ENCODE measurements around the gene LSM7.

LSM7 gene

DNA sequence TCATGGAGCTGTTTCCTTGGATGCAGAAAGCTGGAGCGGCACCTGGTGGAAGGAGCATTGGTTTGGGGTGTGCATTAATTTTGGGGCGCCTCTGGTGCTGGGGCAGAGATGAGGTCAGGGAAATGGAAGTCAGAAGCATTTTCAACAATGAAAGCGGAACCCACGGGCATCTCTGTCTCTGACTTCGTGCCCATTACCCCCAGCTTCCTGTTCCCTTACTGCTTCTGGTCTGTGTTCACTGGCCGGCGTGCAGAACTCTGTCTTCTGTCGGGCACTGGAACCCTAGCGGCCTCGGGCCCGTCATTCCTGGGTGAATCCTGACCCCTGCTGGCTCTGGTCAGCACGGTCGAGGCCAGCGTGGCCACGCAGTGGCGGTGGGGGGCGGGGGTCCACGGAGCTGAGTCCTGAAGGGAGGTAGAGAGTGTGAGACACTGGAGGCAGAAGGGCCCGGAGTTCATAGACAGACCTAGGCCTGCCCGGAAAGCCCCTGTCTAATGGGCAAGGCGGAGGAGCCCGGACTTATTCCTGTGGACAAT is 12.5 kb downstream of the LSM7 start:
- no peak overlapping the region for H2AK5ac ChIP-seq (ENCODE audit: low read length)
- H4K8ac ChIP-seq (ENCODE audit: low read depth, low read length) = no peak overlapping the region
- no CpG with 5 or more reads among the region's 22 CpGs for WGBS (ENCODE audit: extremely low coverage, insufficient coverage, insufficient read length)
- H2BK12ac ChIP-seq (ENCODE audit: low read length) = no peak overlapping the region
- H2AFZ ChIP-seq (ENCODE audit: insufficient read depth, low read length, poor library complexity) = no peak overlapping the region
- H3K4me2 ChIP-seq (ENCODE audit: low read length) = no peak overlapping the region
- no peaks in the 10 kb centered on the region for H3K27me3 ChIP-seq (ENCODE audit: insufficient read depth, low read length)
- H3K27ac ChIP-seq (ENCODE audit: low read depth, low read length) = no peak overlapping the region
- peaks cover 8% of the 10 kb centered on the region for H3K9me3 ChIP-seq (ENCODE audit: insufficient read depth, low read depth, low read length)
- no peak overlapping the region for H2BK120ac ChIP-seq (ENCODE audit: insufficient read depth, low read length, poor library complexity)
- H3K79me1 ChIP-seq (ENCODE audit: low read length) = no peaks in the 10 kb centered on the region
- H2BK5ac ChIP-seq (ENCODE audit: low read depth, low read length, poor library complexity) = no peak overlapping the region
- no peak overlapping the region for H4K91ac ChIP-seq (ENCODE audit: low read depth, low read length)
- no peak overlapping the region for H3K4me3 ChIP-seq (ENCODE audit: low read depth, low read length)
- no peak overlapping the region for H3K4ac ChIP-seq (ENCODE audit: low read depth, low read length)
- H4K12ac ChIP-seq (ENCODE audit: low read depth, low read length) = no peak overlapping the region
- no peaks in the 10 kb centered on the region for H3K79me2 ChIP-seq (ENCODE audit: control insufficient read depth, insufficient read depth, low read length, poor library complexity)
- no peak overlapping the region for H3K18ac ChIP-seq (ENCODE audit: low read length)
- H3K36me3 ChIP-seq (ENCODE audit: control insufficient read depth in 1 of 2, insufficient read depth in 2 of 2, low read length in 2 of 2) = peaks cover 2% of the 10 kb centered on the region in 2 experiments
- H3K14ac ChIP-seq (ENCODE audit: low read length) = no peak overlapping the region
- peak; percentile 28 to 72 for DNase-seq
- H3K4me1 ChIP-seq (ENCODE audit: control insufficient read depth in 1 of 2, insufficient read depth in 2 of 2, low read length in 2 of 2) = no peaks in the 10 kb centered on the region
- H3K9ac ChIP-seq (ENCODE audit: low read length) = no peak overlapping the region
- H3K23ac ChIP-seq (ENCODE audit: low read length) = no peak overlapping the region

- Histone ChIP-seq H3K14ac (ENCODE audit: low read length) (no peak overlapping the region), H3K23ac (ENCODE audit: low read length) (no peak overlapping the region), H3K27ac (ENCODE audit: low read depth, low read length) (no peak overlapping the region), H2BK120ac (ENCODE audit: insufficient read depth, low read length, poor library complexity) (no peak overlapping the region), H4K12ac (ENCODE audit: low read depth, low read length) (no peak overlapping the region), H3K36me3 (ENCODE audit: control insufficient read depth in 1 of 2, insufficient read depth in 2 of 2, low read length in 2 of 2) (no peaks in the 10 kb centered on the region), H3K27me3 (ENCODE audit: insufficient read depth, low read length) (no peaks in the 10 kb centered on the region), H3K9me3 (ENCODE audit: insufficient read depth, low read depth, low read length) (peaks cover 8% of the 10 kb centered on the region), H3K4ac (ENCODE audit: low read depth, low read length) (no peak overlapping the region), H3K79me2 (ENCODE audit: control insufficient read depth, insufficient read depth, low read length, poor library complexity) (no peaks in the 10 kb centered on the region), H3K4me2 (ENCODE audit: low read length) (no peak overlapping the region), H3K4me3 (ENCODE audit: low read depth, low read length) (no peak overlapping the region), H2BK5ac (ENCODE audit: low read depth, low read length, poor library complexity) (no peak overlapping the region), H3K79me1 (ENCODE audit: low read length) (no peaks in the 10 kb centered on the region), H2AFZ (ENCODE audit: insufficient read depth, low read length, poor library complexity) (no peak overlapping the region), H2AK5ac (ENCODE audit: low read length) (no peak overlapping the region), H4K8ac (ENCODE audit: low read depth, low read length) (no peak overlapping the region), H3K4me1 (ENCODE audit: control insufficient read depth in 1 of 2, insufficient read depth in 2 of 2, low read length in 2 of 2) (no peaks in the 10 kb centered on the region), H3K9ac (ENCODE audit: low read length) (no peak overlapping the region), H2BK12ac (ENCODE audit: low read length) (no peak overlapping the region), H4K91ac (ENCODE audit: low read depth, low read length) (no peak overlapping the region), H3K18ac (ENCODE audit: low read length) (no peak overlapping the region)
- no CpG with 5 or more reads among the region's 7 CpGs for whole genome bisulfite sequencing (ENCODE audit: extremely low coverage, insufficient coverage, insufficient read length)
- DNase-seq = no peak
These were observed 13.1 kb downstream of the LSM7 start for GRCh38 chr19:2315121-2315817.

GRCh38 chr19:2312820-2313501 is 15.4 kb downstream of the LSM7 start:
- H3K14ac ChIP-seq (ENCODE audit: low read length) = no peak overlapping the region
- H3K27me3 ChIP-seq (ENCODE audit: insufficient read depth, low read length) = peaks cover 5% of the 10 kb centered on the region
- no peak overlapping the region for H3K9ac ChIP-seq (ENCODE audit: low read length)
- H4K12ac ChIP-seq (ENCODE audit: low read depth, low read length) = no peak overlapping the region
- no peak overlapping the region for H3K18ac ChIP-seq (ENCODE audit: low read length)
- H3K4me1 ChIP-seq (ENCODE audit: control insufficient read depth in 1 of 2, insufficient read depth in 2 of 2, low read length in 2 of 2) = peaks cover 0 to 3% of the 10 kb centered on the region in 2 experiments
- H3K4ac ChIP-seq (ENCODE audit: low read depth, low read length) = no peak overlapping the region
- no peaks in the 10 kb centered on the region for H3K79me1 ChIP-seq (ENCODE audit: low read length)
- H3K79me2 ChIP-seq (ENCODE audit: control insufficient read depth, insufficient read depth, low read length, poor library complexity) = no peaks in the 10 kb centered on the region
- H3K4me2 ChIP-seq (ENCODE audit: low read length) = no peak overlapping the region
- no peak overlapping the region for H2BK12ac ChIP-seq (ENCODE audit: low read length)
- H3K36me3 ChIP-seq (ENCODE audit: control insufficient read depth in 1 of 2, insufficient read depth in 2 of 2, low read length in 2 of 2) = no peaks in the 10 kb centered on the region
- WGBS (ENCODE audit: extremely low coverage, insufficient coverage, insufficient read length) = no CpG with 5 or more reads among the region's 28 CpGs
- H4K8ac ChIP-seq (ENCODE audit: low read depth, low read length) = no peak overlapping the region
- no peak overlapping the region for H4K91ac ChIP-seq (ENCODE audit: low read depth, low read length)
- no peak overlapping the region for H3K4me3 ChIP-seq (ENCODE audit: low read depth, low read length)
- no peak overlapping the region for H2BK120ac ChIP-seq (ENCODE audit: insufficient read depth, low read length, poor library complexity)
- H3K27ac ChIP-seq (ENCODE audit: low read depth, low read length) = no peak overlapping the region
- no peak overlapping the region for H2BK5ac ChIP-seq (ENCODE audit: low read depth, low read length, poor library complexity)
- H3K23ac ChIP-seq (ENCODE audit: low read length) = no peak overlapping the region
- no peak for DNase-seq
- H2AFZ ChIP-seq (ENCODE audit: insufficient read depth, low read length, poor library complexity) = no peak overlapping the region
- peaks cover 12% of the 10 kb centered on the region for H3K9me3 ChIP-seq (ENCODE audit: insufficient read depth, low read depth, low read length)
- no peak overlapping the region for H2AK5ac ChIP-seq (ENCODE audit: low read length)

GRCh38 chr19:2311093-2311492 is 17.3 kb downstream of the LSM7 start:
- Histone ChIP-seq H3K18ac (ENCODE audit: low read length) (no peak overlapping the region), H3K79me2 (ENCODE audit: control insufficient read depth, insufficient read depth, low read length, poor library complexity) (no peaks in the 10 kb centered on the region), H3K23ac (ENCODE audit: low read length) (no peak overlapping the region), H3K79me1 (ENCODE audit: low read length) (no peaks in the 10 kb centered on the region), H4K12ac (ENCODE audit: low read depth, low read length) (no peak overlapping the region), H3K9me3 (ENCODE audit: insufficient read depth, low read depth, low read length) (peaks cover 12% of the 10 kb centered on the region), H3K4me1 (ENCODE audit: control insufficient read depth in 1 of 2, insufficient read depth in 2 of 2, low read length in 2 of 2) (peaks cover 0 to 3% of the 10 kb centered on the region in 2 experiments), H3K14ac (ENCODE audit: low read length) (no peak overlapping the region), H3K4me2 (ENCODE audit: low read length) (no peak overlapping the region), H3K27ac (ENCODE audit: low read depth, low read length) (no peak overlapping the region), H3K4me3 (ENCODE audit: low read depth, low read length) (no peak overlapping the region), H2BK120ac (ENCODE audit: insufficient read depth, low read length, poor library complexity) (no peak overlapping the region), H4K91ac (ENCODE audit: low read depth, low read length) (no peak overlapping the region), H3K4ac (ENCODE audit: low read depth, low read length) (no peak overlapping the region), H3K27me3 (ENCODE audit: insufficient read depth, low read length) (peaks cover 21% of the 10 kb centered on the region), H3K36me3 (ENCODE audit: control insufficient read depth in 1 of 2, insufficient read depth in 2 of 2, low read length in 2 of 2) (no peaks in the 10 kb centered on the region), H2AK5ac (ENCODE audit: low read length) (no peak overlapping the region), H2BK5ac (ENCODE audit: low read depth, low read length, poor library complexity) (no peak overlapping the region), H3K9ac (ENCODE audit: low read length) (no peak overlapping the region), H4K8ac (ENCODE audit: low read depth, low read length) (no peak overlapping the region), H2AFZ (ENCODE audit: insufficient read depth, low read length, poor library complexity) (no peak overlapping the region), H2BK12ac (ENCODE audit: low read length) (no peak overlapping the region)
- no CpG with 5 or more reads among the region's 4 CpGs for WGBS (ENCODE audit: extremely low coverage, insufficient coverage, insufficient read length)
- no peak for DNase-seq

Data from trophoblast cell (in vitro differentiated cells and primary cell).